SK-N-SH (cell line): ENCODE data around the gene ABCF1. TPM values are rescaled to one million over a fixed set of nuclear protein-coding genes. Genes with fewer than 3 reads are reported as not detected.

ENCODE experiments used
- CTCF ChIA-PET: fragments of 300-600, 350-600 bp; formaldehyde crosslinking; extraction: SDS; loops from one replicate; lab custom pipeline; 2021; lab: Yijun Ruan, JAX
- POLR2A ChIA-PET: fragments of 350-600 bp; sonication (Branson Sonifier 250); formaldehyde crosslinking; extraction: SDS; loops from one replicate; lab custom pipeline; 2020; ENCODE audit warnings: antibody characterized with exemption, inconsistent platforms; lab: Yijun Ruan, JAX
- DNase-seq: peaks from one replicate; pipeline ENCODE4 v3.0.0; 2012
- H2AFZ ChIP-seq: fragments of 200-600 bp; sonication (generic); 2 replicates; pipeline ENCODE4 v1.8.1; 2016; ENCODE audit warnings: antibody characterized with exemption, mild to moderate bottlenecking, low read depth
- H3F3A ChIP-seq: fragments of 200-600 bp; sonication (generic); replicated peaks from 2 replicates; pipeline ENCODE3; 2016; ENCODE audit warnings: antibody characterized with exemption, mild to moderate bottlenecking; ENCODE audit not compliant: insufficient read depth
- H3K27ac ChIP-seq, 2 experiments: fragments of 200-500 bp in 1 of 2; fragments of 200-600 bp in 1 of 2; sonication (Bioruptor generic) in 1 of 2; sonication (generic), shearing (Covaris generic) in 1 of 2; 2 replicates each; pipeline versions ENCODE4 v1.5.1 to v1.6.1; 2014 to 2016; ENCODE audit warnings: low read depth in 2 of 2, inconsistent platforms in 1 of 2, low read length in 1 of 2, mild to moderate bottlenecking in 1 of 2, mixed read lengths in 1 of 2
- H3K27me3 ChIP-seq: fragments of 200-600 bp; sonication (generic), shearing (Covaris generic); 2 replicates; pipeline ENCODE4 v1.6.1; 2016; ENCODE audit warnings: mixed run types; ENCODE audit not compliant: insufficient read depth
- H3K36me3 ChIP-seq, 2 experiments: fragments of 200-500 bp in 1 of 2; fragments of 200-600 bp in 1 of 2; sonication (Bioruptor generic) in 1 of 2; sonication (generic) in 1 of 2; replicated peaks in 1 of 2; 2 replicates each; pipeline versions ENCODE3 to v1.5.1; 2014 to 2016; ENCODE audit warnings: low read length in 1 of 2, mild to moderate bottlenecking in 1 of 2; ENCODE audit not compliant: insufficient read depth in 2 of 2, control insufficient read depth in 1 of 2
- H3K4me1 ChIP-seq, 2 experiments: fragments of 200-500 bp in 1 of 2; fragments of 200-600 bp in 1 of 2; sonication (Bioruptor generic) in 1 of 2; sonication (generic), shearing (Covaris generic) in 1 of 2; 2 replicates each; pipeline versions ENCODE4 v1.5.1 to v1.6.1; 2014 to 2016; ENCODE audit warnings: low read depth in 1 of 2, low read length in 1 of 2, mixed run types in 1 of 2; ENCODE audit not compliant: insufficient read depth in 2 of 2, control insufficient read depth in 1 of 2
- H3K4me2 ChIP-seq: fragments of 200-600 bp; sonication (generic), shearing (Covaris generic); 2 replicates; pipeline ENCODE4 v1.6.1; 2017; ENCODE audit warnings: mixed run types
- H3K4me3 ChIP-seq, 2 experiments: fragments of 200-500 bp in 1 of 2; fragments of 200-600 bp in 1 of 2; sonication (Bioruptor generic) in 1 of 2; sonication (generic), shearing (Covaris generic) in 1 of 2; 2 replicates each; pipeline versions ENCODE4 v1.5.1 to v1.8.1; 2014 to 2016; ENCODE audit warnings: low read depth in 2 of 2, inconsistent platforms in 1 of 2, low read length in 1 of 2, mild to moderate bottlenecking in 1 of 2, mixed read lengths in 1 of 2, moderate library complexity in 1 of 2
- H3K79me2 ChIP-seq: fragments of 200-600 bp; sonication (generic); 2 replicates; pipeline ENCODE4 v1.8.1; 2017; ENCODE audit warnings: mild to moderate bottlenecking; ENCODE audit not compliant: insufficient read depth
- H3K9ac ChIP-seq: fragments of 200-600 bp; sonication (generic); 2 replicates; pipeline ENCODE4 v1.6.1; 2017; ENCODE audit warnings: mixed run types
- H3K9me2 ChIP-seq: fragments of 200-600 bp; sonication (generic); 2 replicates; pipeline ENCODE4 v1.6.1; 2017; ENCODE audit warnings: mixed run types
- H3K9me3 ChIP-seq: fragments of 200-600 bp; sonication (generic); 2 replicates; pipeline ENCODE4 v1.6.1; 2017; ENCODE audit warnings: mixed run types, mild to moderate bottlenecking, moderate library complexity
- H4K20me1 ChIP-seq: fragments of 200-600 bp; sonication (generic); 2 replicates; pipeline ENCODE4 v1.6.1; 2017; ENCODE audit warnings: mild to moderate bottlenecking, mixed run types; ENCODE audit not compliant: insufficient read depth
- CHD2 ChIP-seq: fragments of 150-350 bp; IDR thresholded peaks from 2 replicates; pipeline ENCODE4 v1.6.1; 2018; ENCODE audit warnings: low read length; ENCODE audit not compliant: partially characterized antibody
- CTCF ChIP-seq: fragments of 200-600 bp; sonication (generic); IDR thresholded peaks from 2 replicates; pipeline ENCODE4 v1.6.1; 2017; ENCODE audit warnings: antibody characterized with exemption, mild to moderate bottlenecking, moderate library complexity
- FOXJ3 ChIP-seq: sonication (generic); formaldehyde crosslinking; IDR thresholded peaks from 2 replicates; pipeline ENCODE4 v1.5.1; 2020; ENCODE audit warnings: mild to moderate bottlenecking, missing genetic modification reagents
- FOXM1 ChIP-seq: IDR thresholded peaks from 2 replicates; pipeline ENCODE4 v1.4.0; 2012; ENCODE audit warnings: low read depth, mild to moderate bottlenecking
- GABPA ChIP-seq: IDR thresholded peaks from 2 replicates; pipeline ENCODE4 v1.4.0; 2012; ENCODE audit warnings: low read depth, mild to moderate bottlenecking
- MAX ChIP-seq: IDR thresholded peaks from 2 replicates; pipeline ENCODE4 v1.4.0; 2012; ENCODE audit warnings: low read depth
- MXI1 ChIP-seq: IDR thresholded peaks from 2 replicates; pipeline ENCODE4 v1.6.1; 2012; ENCODE audit warnings: mild to moderate bottlenecking, low read depth, low read length, improper control_type of control experiment
- PBX3 ChIP-seq: IDR thresholded peaks from 2 replicates; pipeline ENCODE4; 2012
- POLR2AphosphoS5 ChIP-seq: IDR thresholded peaks from 2 replicates; pipeline ENCODE4 v1.6.1; 2012; ENCODE audit warnings: low read depth, low read length
- REST ChIP-seq: IDR thresholded peaks from 2 replicates; pipeline ENCODE4 v1.6.1; 2012; ENCODE audit warnings: mild to moderate bottlenecking, low read depth, low read length, moderate library complexity
- RXRA ChIP-seq: IDR thresholded peaks from 2 replicates; pipeline ENCODE4 v1.4.0; 2012; ENCODE audit warnings: low read depth, mild to moderate bottlenecking, borderline replicate concordance
- SIN3A ChIP-seq: IDR thresholded peaks from 2 replicates; pipeline ENCODE4 v1.6.1; 2012; ENCODE audit warnings: low read depth, mild to moderate bottlenecking, low read length, moderate library complexity, borderline replicate concordance
- TAF1 ChIP-seq: IDR thresholded peaks from 2 replicates; pipeline ENCODE4 v1.6.1; 2012; ENCODE audit warnings: low read depth, mild to moderate bottlenecking, low read length, moderate library complexity, borderline replicate concordance
- YY1 ChIP-seq: IDR thresholded peaks from 2 replicates; pipeline ENCODE4 v1.4.0; 2012; ENCODE audit warnings: low read depth, mild to moderate bottlenecking
- ZBTB33 ChIP-seq: IDR thresholded peaks from 2 replicates; pipeline ENCODE4 v1.4.0; 2012; ENCODE audit warnings: low read depth, borderline replicate concordance
- WGBS: methylation state at CpG from one replicate; pipeline ENCODE4 v1.1.6; 2017; ENCODE audit warnings: low lambda C conversion rate; 5-methylcytosine and 5-hydroxymethylcytosine counted together
- polyA plus RNA-seq, 3 experiments: library from polyadenylated mRNA; depleted of rRNA; stranded (reverse); fragments of >200 nt; gene quantifications; 2 replicates each; pipeline ENCODE4 v1.2.3, GENCODE V29; 2012

Gene ABCF1
- polyA plus RNA-seq, 1 of the 3 experiments (the other 2 are of a cell fraction) = 53.4 TPM

GRCh38 chr6:30626484-30627366, 55.5 kb downstream of the ABCF1 start, which contains the start of gene ATAT1:
ATAT1 (plus strand) TSS chr6:30626874.
- POLR2A ChIA-PET = interaction anchor here (1.2 to 1.5 kb wide), 3 partner anchors 9 to 90 kb away, joined by 4 to 14 read pairs (median 12); partner anchors contain the start of genes MDC1, MRPS18B and PPP1R10
- CTCF ChIA-PET = interaction anchor here (0.6 to 1.7 kb wide), 9 partner anchors 15 to 453 kb away, joined by 3 to 5 read pairs (median 3); partner anchors contain the start of gene DHX16

More at GRCh38 chr6:30626484-30627366, 55.5 kb downstream of the ABCF1 start, which contains the start of gene ATAT1:
- H3K9me3 ChIP-seq = no peaks in the 10 kb centered on the region
- H3K9ac ChIP-seq = peak within 1 kb of the TSS; percentile 79
- H3K79me2 ChIP-seq = peaks cover 23% of the 10 kb centered on the region
- H2AFZ ChIP-seq = peak within 1 kb of the TSS; percentile 75
- H3K27ac ChIP-seq = peak within 1 kb of the TSS; percentile 70 to 78
- TF ChIP-seq MAX = peak; percentile 74
- TF ChIP-seq YY1 = peak; percentile 67; the same call in 1 of the 2 replicates
- peak; percentile 65 for TF ChIP-seq MXI1
- no peak for TF ChIP-seq FOXM1
- peak; percentile 83 for TF ChIP-seq SIN3A
- TF ChIP-seq RXRA = no peak
- peak; percentile 32 for TF ChIP-seq CHD2
- no peak for TF ChIP-seq REST
- peak; percentile 93 for TF ChIP-seq POLR2AphosphoS5
- TF ChIP-seq FOXJ3 = no peak
- TF ChIP-seq ZBTB33 = peak; percentile 34; the same call in 1 of the 2 replicates
- peak; percentile 85 for TF ChIP-seq TAF1
- TF ChIP-seq GABPA = peak; percentile 81
- TF ChIP-seq PBX3 = peak; percentile 61
- peak; percentile 55 for TF ChIP-seq CTCF
- TF ChIP-seq, all 33 proteins: peak for 11
- Histone ChIP-seq H3K4me1 (peaks cover 9 to 12% of the 10 kb centered on the region in 2 experiments; a peak in 2 of 4 replicates), H3K36me3 (peaks cover 25 to 57% of the 10 kb centered on the region in 2 experiments), H3F3A (peaks cover 11% of the 10 kb centered on the region), H3K27me3 (no peaks in the 10 kb centered on the region), H3K4me2 (peak within 1 kb of the TSS; percentile 87), H3K9me2 (no peaks in the 10 kb centered on the region), H4K20me1 (no peaks in the 10 kb centered on the region), H3K4me3 (peak within 1 kb of the TSS; percentile 62 to 77)
- 4% methylated on average over 16 of the region's 36 CpGs for WGBS
- peak; percentile 92 for DNase-seq
